H9 (cell line): Measurements from ENCODE around the gene NFILZ. TPM values are rescaled to one million over a fixed set of nuclear protein-coding genes. Genes with fewer than 3 reads are reported as not detected.

Source experiments
- DNase-seq: peaks from one replicate; pipeline ENCODE4 v3.0.0-alpha.2; 2017
- H2AFZ ChIP-seq: one replicate; pipeline ENCODE4 v1.6.1; 2013; ENCODE audit warnings: mild to moderate bottlenecking, low read length, control low read depth, moderate library complexity
- H2AK5ac ChIP-seq: 2 replicates; pipeline ENCODE4 v1.6.1; 2013; ENCODE audit warnings: low read length, control low read depth, mixed read lengths; ENCODE audit not compliant: insufficient read length
- H2BK120ac ChIP-seq: one replicate; pipeline ENCODE4 v1.6.1; 2013; ENCODE audit warnings: low read depth, mild to moderate bottlenecking, low read length, control low read depth, inconsistent platforms; ENCODE audit not compliant: poor library complexity, severe bottlenecking
- H2BK12ac ChIP-seq: 2 replicates; pipeline ENCODE4 v1.6.1; 2013; ENCODE audit warnings: low read length, control low read depth, mixed read lengths, low read depth; ENCODE audit not compliant: insufficient read length
- H2BK15ac ChIP-seq: 2 replicates; pipeline ENCODE4 v1.6.1; 2013; ENCODE audit warnings: low read depth, low read length, control low read depth
- H2BK20ac ChIP-seq: one replicate; pipeline ENCODE4 v1.6.1; 2013; ENCODE audit warnings: low read depth, mild to moderate bottlenecking, low read length, control low read depth, inconsistent platforms; ENCODE audit not compliant: poor library complexity, severe bottlenecking
- H2BK5ac ChIP-seq: 2 replicates; pipeline ENCODE4 v1.6.1; 2013; ENCODE audit warnings: low read length, control low read depth, mixed read lengths; ENCODE audit not compliant: insufficient read length
- H3K14ac ChIP-seq: 2 replicates; pipeline ENCODE4 v1.6.1; 2013; ENCODE audit warnings: low read length, control low read depth; ENCODE audit not compliant: insufficient read depth
- H3K18ac ChIP-seq: 2 replicates; pipeline ENCODE4 v1.6.1; 2013; ENCODE audit warnings: low read depth, mild to moderate bottlenecking, mixed read lengths, low read length, control low read depth; ENCODE audit not compliant: insufficient read length
- H3K23ac ChIP-seq: 2 replicates; pipeline ENCODE4 v1.6.1; 2013; ENCODE audit warnings: low read length, control low read depth, mixed read lengths, low read depth; ENCODE audit not compliant: insufficient read length
- H3K23me2 ChIP-seq: 2 replicates; pipeline ENCODE4 v1.6.1; 2013; ENCODE audit warnings: low read depth, mild to moderate bottlenecking, mixed read lengths, low read length, control low read depth; ENCODE audit not compliant: insufficient read length, poor library complexity, severe bottlenecking
- H3K27ac ChIP-seq: 2 replicates; pipeline ENCODE4 v1.5.1; 2013; ENCODE audit warnings: low read length, control low read depth, mixed read lengths, low read depth; ENCODE audit not compliant: insufficient read length
- H3K27me3 ChIP-seq: 2 replicates; pipeline ENCODE4 v1.6.1; 2013; ENCODE audit warnings: low read length, control low read depth, inconsistent platforms; ENCODE audit not compliant: insufficient read depth
- H3K4ac ChIP-seq: 2 replicates; pipeline ENCODE4 v1.6.1; 2013; ENCODE audit warnings: low read depth, mild to moderate bottlenecking, control low read depth, inconsistent platforms, low read length, moderate library complexity
- H3K4me1 ChIP-seq: 2 replicates; pipeline ENCODE4 v1.6.1; 2013; ENCODE audit warnings: low read length, control low read depth, inconsistent platforms; ENCODE audit not compliant: insufficient read depth
- H3K4me2 ChIP-seq: 2 replicates; pipeline ENCODE4 v1.6.1; 2013; ENCODE audit warnings: low read length, control low read depth, mixed read lengths; ENCODE audit not compliant: insufficient read length, insufficient read depth
- H3K56ac ChIP-seq: 2 replicates; pipeline ENCODE4 v1.6.1; 2013; ENCODE audit warnings: low read depth, mild to moderate bottlenecking, mixed read lengths, low read length, control low read depth; ENCODE audit not compliant: insufficient read length
- H3K79me1 ChIP-seq: 2 replicates; pipeline ENCODE4 v1.6.1; 2013; ENCODE audit warnings: low read depth, mild to moderate bottlenecking, moderate library complexity, low read length, control low read depth, inconsistent platforms; ENCODE audit not compliant: insufficient read depth, poor library complexity, severe bottlenecking
- H3K79me2 ChIP-seq: 2 replicates; pipeline ENCODE4 v1.6.1; 2013; ENCODE audit warnings: low read length, control low read depth, inconsistent platforms; ENCODE audit not compliant: insufficient read depth
- H3K9ac ChIP-seq: 2 replicates; pipeline ENCODE4 v1.6.1; 2013; ENCODE audit warnings: low read length, control low read depth, mixed read lengths; ENCODE audit not compliant: insufficient read length; ENCODE audit errors: extremely low read depth
- H3K9me3 ChIP-seq: one replicate; pipeline ENCODE4 v1.6.1; 2013; ENCODE audit warnings: low read depth, low read length, inconsistent platforms; ENCODE audit not compliant: control insufficient read depth
- H3T11ph ChIP-seq: one replicate; pipeline ENCODE4 v1.6.1; 2013; ENCODE audit warnings: mild to moderate bottlenecking, low read length, control low read depth, inconsistent platforms
- H4K20me1 ChIP-seq: one replicate; pipeline ENCODE4 v1.6.1; 2013; ENCODE audit not compliant: control insufficient read depth, insufficient read length, insufficient read depth
- H4K5ac ChIP-seq: 2 replicates; pipeline ENCODE4 v1.6.1; 2013; ENCODE audit warnings: low read depth, mild to moderate bottlenecking, mixed read lengths, low read length, control low read depth; ENCODE audit not compliant: insufficient read length
- H4K8ac ChIP-seq: replicated peaks from 2 replicates; pipeline ENCODE4 v1.6.1; 2013; ENCODE audit warnings: low read length, control low read depth, mixed read lengths, low read depth; ENCODE audit not compliant: insufficient read length
- H4K91ac ChIP-seq: 2 replicates; pipeline ENCODE4 v1.6.1; 2013; ENCODE audit warnings: low read depth, mild to moderate bottlenecking, moderate library complexity, mixed read lengths, low read length, control low read depth; ENCODE audit not compliant: insufficient read length
- H3K27ac Mint-ChIP-seq, 3 experiments: 2 replicates in 2 of 3; 3 replicates in 1 of 3; pipeline ENCODE4 v1.8.0; 2020 to 2021; ENCODE audit warnings: mixed read lengths in 3 of 3, mild to moderate bottlenecking in 1 of 3, moderate library complexity in 1 of 3
- H3K27me3 Mint-ChIP-seq: 2 replicates; pipeline ENCODE4 v1.8.0; 2021; ENCODE audit warnings: low read depth, mild to moderate bottlenecking, moderate library complexity, mixed read lengths
- H3K36me3 Mint-ChIP-seq, 3 experiments: 2 replicates in 2 of 3; 3 replicates in 1 of 3; pipeline ENCODE4 v1.8.0; 2020 to 2021; ENCODE audit warnings: low read depth in 3 of 3, mixed read lengths in 3 of 3; ENCODE audit not compliant: insufficient read depth in 1 of 3
- H3K4me1 Mint-ChIP-seq, 2 experiments: 2 replicates each; pipeline ENCODE4 v1.8.0; 2020; ENCODE audit warnings: mixed read lengths in 2 of 2
- H3K4me3 Mint-ChIP-seq, 2 experiments: 2 replicates in 1 of 2; 3 replicates in 1 of 2; pipeline ENCODE4 v1.8.0; 2020 to 2021; ENCODE audit warnings: mild to moderate bottlenecking in 2 of 2, mixed read lengths in 2 of 2, moderate library complexity in 1 of 2
- H3K9me3 Mint-ChIP-seq, 2 experiments: 2 replicates in 1 of 2; 3 replicates in 1 of 2; pipeline ENCODE4 v1.8.0; 2020; ENCODE audit warnings: mild to moderate bottlenecking in 2 of 2, mixed read lengths in 2 of 2, moderate library complexity in 1 of 2
- CTCF ChIP-seq: fragments of 200-600 bp; sonication (generic); conservative IDR thresholded peaks from 3 replicates; pipeline ENCODE4 v1.8.0; 2021; ENCODE audit warnings: antibody characterized with exemption, mild to moderate bottlenecking
- WGBS: extraction: QIAGEN DNeasy Blood & Tissue Kit; methylation state at CpG from one replicate; pipeline ENCODE4 v1.1.7; 2013; ENCODE audit warnings: missing lambda C conversion rate, low lambda C conversion rate, mixed read lengths; ENCODE audit not compliant: insufficient read length; ENCODE audit errors: extremely low coverage; 5-methylcytosine and 5-hydroxymethylcytosine counted together
- total RNA-seq: library from RNA; stranded (reverse); gene quantifications from 2 replicates; pipeline ENCODE4 v1.2.1, GENCODE V29; 2021

The NFILZ gene
- total RNA-seq, 1 experiment from 2014 or later = not detected

GRCh38 chr19:8666814-8667405, 36.5 kb downstream of the NFILZ start:
- Histone ChIP-seq H2BK12ac (no peak overlapping the region), H3K79me2 (no peaks in the 10 kb centered on the region), H3K23me2 (no peaks in the 10 kb centered on the region), H3K79me1 (no peaks in the 10 kb centered on the region), H3K56ac (no peak overlapping the region), H4K8ac (no peak overlapping the region), H3K23ac (no peak overlapping the region), H3K18ac (no peak overlapping the region), H2BK5ac (no peak overlapping the region), H3K4me1 (no peaks in the 10 kb centered on the region), H2BK20ac (no peak overlapping the region), H4K5ac (no peak overlapping the region), H2AK5ac (no peak overlapping the region), H2BK120ac (no peak overlapping the region), H3K4me2 (no peak overlapping the region), H3K4ac (no peak overlapping the region), H3K27ac (no peak overlapping the region), H4K20me1 (no peaks in the 10 kb centered on the region), H3K27me3 (no peaks in the 10 kb centered on the region), H3T11ph (no peak overlapping the region), H3K9me3 (no peaks in the 10 kb centered on the region), H3K9ac (no peak overlapping the region), H2AFZ (no peak overlapping the region), H3K14ac (no peak overlapping the region), H4K91ac (no peak overlapping the region), H2BK15ac (no peak overlapping the region)
- Mint-ChIP-seq H3K9me3 (peaks cover 0 to 23% of the 10 kb centered on the region in 2 experiments; a peak in 2 of 5 replicates), H3K27ac (no peak overlapping the region), H3K4me3 (no peak overlapping the region), H3K36me3 (no peaks in the 10 kb centered on the region; a peak in 1 of 7 replicates), H3K27me3 (peaks cover 7% of the 10 kb centered on the region), H3K4me1 (peaks cover 0 to 5% of the 10 kb centered on the region in 2 experiments; a peak in 2 of 4 replicates)
- WGBS = no CpG with 5 or more reads among the region's 9 CpGs
- TF ChIP-seq CTCF = no peak
- DNase-seq = no peak
